Ishikawa (cell line): ENCODE data around the gene SPOCK1.

Source experiments
- CEBPB ChIP-seq: IDR thresholded peaks from 2 replicates; pipeline ENCODE4 v1.6.1; 2012
- CREB1 ChIP-seq: IDR thresholded peaks from 2 replicates; pipeline ENCODE4 v1.6.1; 2012; ENCODE audit warnings: low read depth
- EGR1 ChIP-seq: IDR thresholded peaks from 2 replicates; pipeline ENCODE4 v1.6.1; 2012
- EP300 ChIP-seq: IDR thresholded peaks from 2 replicates; pipeline ENCODE4 v1.6.1; 2012; ENCODE audit warnings: borderline replicate concordance
- FOXM1 ChIP-seq: IDR thresholded peaks from 2 replicates; pipeline ENCODE4 v1.6.1; 2012; ENCODE audit warnings: low read depth, borderline replicate concordance
- MAX ChIP-seq: IDR thresholded peaks from 2 replicates; pipeline ENCODE4 v1.6.1; 2012
- NFIC ChIP-seq: IDR thresholded peaks from 2 replicates; pipeline ENCODE4 v1.6.1; 2012
- RAD21 ChIP-seq: IDR thresholded peaks from 2 replicates; pipeline ENCODE4 v1.6.1; 2012; ENCODE audit warnings: low read depth
- TAF1 ChIP-seq: IDR thresholded peaks from 2 replicates; pipeline ENCODE4 v1.6.1; 2012; ENCODE audit warnings: low read depth, mild to moderate bottlenecking
- TCF12 ChIP-seq: IDR thresholded peaks from 2 replicates; pipeline ENCODE4 v1.6.1; 2012; ENCODE audit warnings: low read depth
- TEAD4 ChIP-seq: IDR thresholded peaks from 2 replicates; pipeline ENCODE4 v1.6.1; 2012
- USF1 ChIP-seq: IDR thresholded peaks from 2 replicates; pipeline ENCODE4 v1.6.1; 2012
- YY1 ChIP-seq: IDR thresholded peaks from 2 replicates; pipeline ENCODE4 v1.6.1; 2012; ENCODE audit warnings: low read depth
- ZBTB7A ChIP-seq: IDR thresholded peaks from 2 replicates; pipeline ENCODE4 v1.6.1; 2012; ENCODE audit warnings: low read depth
- TF ChIP-seq, protein P1 (sequence below): IDR thresholded peaks from 2 replicates; pipeline ENCODE4 v1.6.1; 2012; ENCODE audit warnings: low read depth, mild to moderate bottlenecking

The SPOCK1 gene

DNA sequence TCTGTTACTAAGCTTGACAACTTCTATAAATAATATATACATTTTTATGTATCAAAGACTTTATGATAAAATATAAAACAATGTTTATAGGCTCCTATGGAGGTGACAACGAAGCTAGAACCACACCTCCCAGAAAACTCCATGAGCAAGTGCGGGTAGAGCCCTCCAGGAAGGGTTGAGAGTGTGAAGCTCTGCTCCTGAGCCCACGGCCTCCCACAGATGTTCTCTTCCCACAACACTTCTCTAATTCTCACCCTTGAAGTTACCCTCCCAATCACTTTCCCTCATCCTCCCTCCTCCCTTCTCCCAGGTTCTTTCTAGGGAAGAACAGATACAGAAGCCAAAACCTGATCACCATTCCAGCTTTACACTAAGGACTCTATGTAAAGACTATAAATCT lies 427.6 kb downstream of the SPOCK1 start:
- no peak for TF ChIP-seq USF1
- no peak for TF ChIP-seq TAF1
- no peak for TF ChIP-seq NFIC
- no peak for TF ChIP-seq YY1
- TF ChIP-seq MAX: no peak
- TF ChIP-seq CEBPB: no peak
- TF ChIP-seq EP300: no peak
- no peak for TF ChIP-seq TCF12
- no peak for TF ChIP-seq CREB1
- TF ChIP-seq, protein P1, sequence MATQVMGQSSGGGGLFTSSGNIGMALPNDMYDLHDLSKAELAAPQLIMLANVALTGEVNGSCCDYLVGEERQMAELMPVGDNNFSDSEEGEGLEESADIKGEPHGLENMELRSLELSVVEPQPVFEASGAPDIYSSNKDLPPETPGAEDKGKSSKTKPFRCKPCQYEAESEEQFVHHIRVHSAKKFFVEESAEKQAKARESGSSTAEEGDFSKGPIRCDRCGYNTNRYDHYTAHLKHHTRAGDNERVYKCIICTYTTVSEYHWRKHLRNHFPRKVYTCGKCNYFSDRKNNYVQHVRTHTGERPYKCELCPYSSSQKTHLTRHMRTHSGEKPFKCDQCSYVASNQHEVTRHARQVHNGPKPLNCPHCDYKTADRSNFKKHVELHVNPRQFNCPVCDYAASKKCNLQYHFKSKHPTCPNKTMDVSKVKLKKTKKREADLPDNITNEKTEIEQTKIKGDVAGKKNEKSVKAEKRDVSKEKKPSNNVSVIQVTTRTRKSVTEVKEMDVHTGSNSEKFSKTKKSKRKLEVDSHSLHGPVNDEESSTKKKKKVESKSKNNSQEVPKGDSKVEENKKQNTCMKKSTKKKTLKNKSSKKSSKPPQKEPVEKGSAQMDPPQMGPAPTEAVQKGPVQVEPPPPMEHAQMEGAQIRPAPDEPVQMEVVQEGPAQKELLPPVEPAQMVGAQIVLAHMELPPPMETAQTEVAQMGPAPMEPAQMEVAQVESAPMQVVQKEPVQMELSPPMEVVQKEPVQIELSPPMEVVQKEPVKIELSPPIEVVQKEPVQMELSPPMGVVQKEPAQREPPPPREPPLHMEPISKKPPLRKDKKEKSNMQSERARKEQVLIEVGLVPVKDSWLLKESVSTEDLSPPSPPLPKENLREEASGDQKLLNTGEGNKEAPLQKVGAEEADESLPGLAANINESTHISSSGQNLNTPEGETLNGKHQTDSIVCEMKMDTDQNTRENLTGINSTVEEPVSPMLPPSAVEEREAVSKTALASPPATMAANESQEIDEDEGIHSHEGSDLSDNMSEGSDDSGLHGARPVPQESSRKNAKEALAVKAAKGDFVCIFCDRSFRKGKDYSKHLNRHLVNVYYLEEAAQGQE: no peak
- no peak for TF ChIP-seq TEAD4
- TF ChIP-seq FOXM1: no peak
- TF ChIP-seq EGR1: no peak

- TF ChIP-seq FOXM1 (no peak), CREB1 (no peak), EP300 (no peak), CEBPB (no peak), EGR1 (no peak), ZBTB7A (no peak), TCF12 (no peak), NFIC (no peak), RAD21 (no peak), MAX (no peak), TEAD4 (no peak), YY1 (no peak), TAF1 (no peak), USF1 (no peak)
- TF ChIP-seq, protein P1: no peak
These were observed 428.6 kb downstream of the SPOCK1 start for GRCh38 chr5:137070521-137070920.

DNA sequence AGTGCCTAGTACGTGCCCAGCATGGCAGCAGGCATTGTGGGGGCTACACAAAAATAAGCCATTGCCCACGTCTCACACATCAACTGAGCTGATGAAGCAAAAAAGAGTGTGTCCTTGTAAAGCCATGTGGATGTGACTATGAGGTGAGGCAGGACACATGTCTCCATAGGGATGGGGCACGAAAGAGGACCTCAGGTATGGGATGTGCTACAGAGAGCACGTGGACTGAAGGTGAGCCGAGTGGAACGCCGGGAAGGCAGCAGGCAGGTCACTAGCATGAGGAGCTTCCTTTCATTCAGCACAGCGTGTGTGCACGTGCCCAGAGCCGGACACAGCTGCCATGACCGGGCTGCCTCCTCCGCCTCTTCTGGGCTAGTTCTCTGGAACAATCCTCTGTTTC lies 429.8 kb downstream of the SPOCK1 start:
- no peak for TF ChIP-seq YY1
- no peak for TF ChIP-seq CEBPB
- TF ChIP-seq CREB1: no peak
- no peak for TF ChIP-seq TEAD4
- no peak for TF ChIP-seq FOXM1
- TF ChIP-seq MAX: no peak
- TF ChIP-seq NFIC: no peak
- no peak for TF ChIP-seq TAF1
- no peak for TF ChIP-seq USF1
- no peak for TF ChIP-seq RAD21
- no peak for TF ChIP-seq EP300
- TF ChIP-seq TCF12: no peak
- TF ChIP-seq EGR1: no peak
- TF ChIP-seq, protein P1: no peak
- TF ChIP-seq ZBTB7A: no peak

GRCh38 chr5:137061382-137061781 lies 437.7 kb downstream of the SPOCK1 start:
- TF ChIP-seq FOXM1: no peak
- no peak for TF ChIP-seq NFIC
- TF ChIP-seq CEBPB: no peak
- TF ChIP-seq CREB1: no peak
- TF ChIP-seq MAX: no peak
- TF ChIP-seq, protein P1: no peak
- TF ChIP-seq USF1: no peak
- no peak for TF ChIP-seq YY1
- no peak for TF ChIP-seq TCF12
- TF ChIP-seq EGR1: no peak
- TF ChIP-seq TEAD4: no peak
- TF ChIP-seq ZBTB7A: no peak
- TF ChIP-seq RAD21: no peak
- TF ChIP-seq EP300: no peak
- no peak for TF ChIP-seq TAF1
